Measurements from ENCODE around the gene SCD5.

The SCD5 gene

DNA sequence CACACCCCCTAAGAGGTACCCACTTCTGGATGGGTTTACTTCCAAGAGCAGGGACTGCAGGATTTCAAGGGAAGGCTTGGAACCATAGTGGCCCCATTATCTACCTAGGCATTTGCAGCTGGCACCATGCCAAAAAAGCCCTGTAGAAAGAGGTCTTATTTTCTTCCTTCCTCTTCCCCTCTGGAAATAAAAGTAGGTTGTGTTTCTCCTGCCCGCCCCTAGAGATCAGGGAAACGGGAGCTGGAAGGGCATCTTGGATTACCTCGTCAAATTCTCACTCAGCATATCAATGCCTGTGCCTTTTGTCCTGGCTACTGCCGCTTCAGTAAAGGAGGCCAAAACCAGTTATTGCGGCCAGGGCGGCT is 1.6 kb downstream of the SCD5 start:
- DNase-seq (ENCODE audit: low spot score) = no peak

DNA sequence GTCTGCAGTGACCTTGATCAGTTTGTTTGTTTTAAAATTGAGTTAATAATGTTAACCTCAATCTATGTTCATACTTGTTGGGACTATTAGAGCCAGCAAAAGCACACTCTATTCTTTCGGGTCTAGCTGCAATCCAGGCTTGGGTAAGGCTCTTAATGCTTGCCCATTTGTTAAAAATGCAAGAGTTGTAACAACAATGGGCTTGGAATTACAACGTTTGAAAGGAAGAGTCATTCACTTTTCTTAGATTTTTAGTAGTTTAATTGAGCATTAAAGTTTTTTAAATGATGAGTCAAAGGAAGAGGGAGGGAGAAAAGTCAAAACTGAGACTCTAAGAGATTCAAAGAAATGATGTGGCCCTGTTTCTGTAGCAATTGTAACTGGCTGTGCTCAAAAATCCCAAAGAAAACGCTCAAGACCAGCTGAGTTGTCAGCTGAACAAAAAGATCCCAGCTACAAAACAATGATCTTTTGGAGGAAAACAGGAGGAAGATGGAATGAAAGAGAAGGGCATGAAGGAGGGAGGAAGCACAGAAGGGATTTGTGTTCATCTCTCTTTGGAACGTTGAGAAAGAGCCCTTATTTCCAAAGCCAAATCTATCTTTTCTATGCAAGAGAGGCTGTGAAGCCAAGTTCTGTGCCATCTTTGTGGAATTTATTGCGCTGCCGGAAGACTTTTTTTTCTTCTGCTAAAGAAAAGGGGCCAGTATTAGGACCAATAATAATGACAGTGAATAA is 5.5 kb downstream of the SCD5 start:
- no peak for DNase-seq (ENCODE audit: low spot score)

GRCh38 chr4:82791179-82791578 is 7.4 kb downstream of the SCD5 start:
- no peak for DNase-seq (ENCODE audit: low spot score)

DNA sequence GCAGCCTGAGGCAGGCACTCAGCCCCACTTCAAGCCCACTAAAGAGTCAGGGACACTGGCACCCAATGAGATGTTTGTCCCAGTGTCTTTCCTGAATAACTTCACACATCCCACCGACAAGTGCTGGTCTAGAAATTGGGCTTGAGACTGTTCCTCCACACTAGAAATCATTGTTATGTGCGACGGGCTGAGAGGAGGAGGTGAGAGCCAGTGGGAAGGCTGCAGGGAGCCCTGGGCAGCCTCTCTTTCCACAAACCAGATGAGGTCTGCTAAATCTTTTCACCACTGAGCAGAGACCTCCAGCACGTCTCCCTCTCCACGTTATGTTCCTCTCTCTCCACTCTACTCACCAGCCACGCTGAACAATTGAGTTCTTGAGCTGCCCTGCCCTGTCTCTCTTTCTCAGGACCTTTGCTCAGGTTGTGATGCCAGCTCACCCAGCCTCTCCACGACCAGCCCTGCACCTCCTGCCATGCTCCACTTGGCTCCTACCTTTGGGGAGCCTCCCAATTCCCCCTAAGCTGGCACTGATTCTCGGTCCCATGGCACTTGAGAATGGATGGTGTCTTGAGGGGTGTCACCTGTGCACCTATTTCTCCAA is 8.4 kb downstream of the SCD5 start:
- no peak for DNase-seq (ENCODE audit: low spot score)

GRCh38 chr4:82789025-82789776 is 9.4 kb downstream of the SCD5 start:
- no peak for DNase-seq (ENCODE audit: low spot score)

GRCh38 chr4:82787342-82787741 is 11.3 kb downstream of the SCD5 start:
- no peak for DNase-seq (ENCODE audit: low spot score)

DNA sequence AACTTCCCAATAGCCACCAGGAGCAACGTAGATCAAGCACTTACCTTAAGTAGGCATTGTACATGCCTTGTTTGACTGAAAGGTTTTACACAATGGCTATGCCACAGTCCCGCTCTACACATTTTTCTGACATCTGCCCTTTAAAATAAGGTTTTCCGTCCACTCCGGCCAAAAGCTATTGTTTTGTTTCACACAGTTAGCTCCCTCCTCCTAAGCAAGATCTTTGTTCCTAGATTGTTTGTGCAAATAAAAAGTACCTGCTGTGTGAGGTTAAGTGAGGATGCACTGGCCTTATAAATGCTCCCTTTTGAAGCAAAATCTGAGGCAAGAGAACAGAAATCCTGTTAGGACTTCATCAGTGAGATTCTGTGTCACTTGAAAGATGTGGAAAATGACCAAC is 11.8 kb downstream of the SCD5 start:
- no peak for DNase-seq (ENCODE audit: low spot score)

DNA sequence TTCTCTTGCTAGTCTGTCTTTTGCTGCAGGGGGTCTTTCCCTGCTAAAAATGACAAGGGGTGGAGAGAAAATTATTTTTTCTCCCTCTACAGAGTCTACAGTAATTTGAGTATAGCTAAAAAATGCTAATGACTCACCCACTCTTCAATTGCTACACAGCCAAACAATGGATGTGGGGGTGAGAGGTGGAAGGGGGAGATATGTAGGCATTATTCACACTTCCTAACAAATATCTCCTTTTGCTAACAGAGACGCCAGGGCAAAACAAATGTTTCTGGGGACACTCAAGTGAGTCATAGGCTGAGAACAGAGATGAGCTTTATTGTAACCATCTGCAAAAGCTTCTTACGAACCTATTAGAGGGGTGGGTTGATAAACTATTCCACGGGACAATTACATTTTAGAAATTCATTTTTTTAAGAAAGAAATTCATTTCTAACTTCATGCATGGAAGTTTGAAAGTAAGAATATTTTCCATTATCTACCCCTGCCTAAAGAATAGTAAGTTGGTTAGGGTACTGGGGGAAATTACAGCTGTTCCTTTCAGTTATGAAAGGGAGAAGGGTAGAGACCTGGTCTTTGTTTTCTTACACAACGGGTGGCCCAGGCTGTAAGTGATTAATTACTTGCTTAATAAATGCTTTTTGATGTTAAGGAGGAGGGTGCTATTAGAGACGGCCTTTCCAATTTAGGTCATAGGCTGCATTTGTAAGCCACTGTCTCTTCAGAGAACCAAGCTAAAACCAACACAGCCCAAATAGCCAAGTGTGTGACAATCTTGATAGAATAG is 12.8 kb downstream of the SCD5 start:
- no peak for DNase-seq (ENCODE audit: low spot score)

GRCh38 chr4:82784681-82785610 is 13.7 kb downstream of the SCD5 start:
- DNase-seq (ENCODE audit: low spot score) = no peak

- no peak for DNase-seq (ENCODE audit: low spot score)
Measured at GRCh38 chr4:82782626-82783345, 15.8 kb downstream of the SCD5 start.

DNA sequence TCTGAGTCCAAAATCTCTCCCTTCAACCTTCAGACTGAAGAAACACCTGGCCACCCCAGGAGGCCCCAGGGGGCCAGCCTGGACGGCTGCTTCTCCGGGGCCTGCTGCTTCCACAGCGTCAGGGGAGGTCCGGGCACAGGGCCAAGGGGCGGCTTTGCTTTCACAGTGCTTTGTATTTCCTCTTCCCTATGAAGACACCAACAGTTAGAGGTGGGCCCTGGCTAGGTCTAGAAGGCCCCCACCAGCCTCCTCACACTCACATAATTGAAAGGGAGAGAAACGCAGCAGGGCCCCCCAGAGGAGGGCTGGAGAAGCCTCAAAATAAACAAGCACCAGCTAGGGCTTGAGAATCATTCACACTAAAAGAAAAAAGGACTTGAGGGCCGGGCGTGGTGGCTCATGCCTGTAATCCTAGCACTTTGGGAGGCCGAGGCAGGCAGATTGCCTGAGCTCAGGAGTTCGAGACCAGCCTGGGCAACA is 17.8 kb downstream of the SCD5 start:
- no peak for DNase-seq (ENCODE audit: low spot score)

DNA sequence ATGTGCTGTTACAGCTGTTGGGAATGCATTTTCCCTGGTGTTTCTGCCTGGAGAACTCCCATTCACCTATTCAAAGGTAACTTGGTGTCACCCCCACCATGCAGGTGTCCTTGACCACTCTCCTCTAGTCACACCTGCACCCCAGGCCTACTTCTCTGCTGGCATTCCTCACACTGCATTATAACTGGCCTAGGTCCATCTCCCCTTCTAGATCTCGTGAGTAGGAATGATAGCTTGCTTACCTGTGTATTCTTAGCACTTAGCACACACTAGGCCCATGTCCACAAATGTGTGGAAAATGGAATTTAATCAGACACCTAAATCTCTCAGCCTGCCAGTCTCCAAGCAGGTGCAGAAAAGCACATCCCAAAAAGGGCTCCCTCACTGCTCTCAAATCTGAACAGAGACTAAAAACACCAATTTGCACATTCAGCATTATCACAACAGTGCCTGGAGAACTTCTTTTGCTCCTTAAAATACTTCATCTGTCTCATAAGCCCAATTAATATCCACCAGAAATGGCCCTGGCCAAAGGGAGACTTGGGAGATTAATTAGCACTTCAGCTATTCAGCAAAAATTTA is 18.3 kb downstream of the SCD5 start:
- no peak for DNase-seq (ENCODE audit: low spot score)

- DNase-seq (ENCODE audit: low spot score) = no peak
Measured at GRCh38 chr4:82779032-82779431, 19.6 kb downstream of the SCD5 start.

- DNase-seq (ENCODE audit: low spot score) = no peak
Measured at GRCh38 chr4:82777857-82778525, 20.6 kb downstream of the SCD5 start.

DNA sequence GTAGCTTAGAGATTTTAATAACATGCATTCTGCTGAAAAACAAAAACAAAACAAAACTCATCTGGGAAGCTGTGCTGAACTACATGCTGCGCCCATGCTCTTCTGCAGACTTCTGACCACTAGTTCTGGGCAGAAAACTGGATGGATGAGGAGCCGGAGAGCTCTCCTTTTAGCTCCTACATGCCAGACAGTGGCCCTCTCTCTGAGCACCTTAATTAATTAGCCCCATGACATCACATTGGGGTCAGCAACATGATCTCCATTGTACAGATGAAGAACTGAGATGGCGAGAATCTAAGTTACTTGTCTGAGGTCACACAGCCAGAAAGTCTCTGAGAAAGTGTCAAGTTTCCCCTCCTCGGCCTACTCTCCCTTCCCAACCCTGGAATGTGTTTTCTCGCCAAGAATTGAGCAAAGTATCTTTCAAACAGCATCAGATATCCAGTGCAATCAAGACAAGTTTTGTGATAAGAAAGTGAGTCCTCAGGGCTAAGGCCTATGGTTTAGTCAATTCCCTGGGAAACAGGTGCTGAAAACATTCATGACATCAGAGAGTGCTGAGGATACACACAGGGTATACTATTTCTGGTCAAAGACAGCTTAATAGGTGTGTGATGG is 21.6 kb downstream of the SCD5 start:
- DNase-seq (ENCODE audit: low spot score) = no peak

- DNase-seq (ENCODE audit: low spot score) = no peak
Measured at GRCh38 chr4:82775243-82775642, 23.4 kb downstream of the SCD5 start.

DNA sequence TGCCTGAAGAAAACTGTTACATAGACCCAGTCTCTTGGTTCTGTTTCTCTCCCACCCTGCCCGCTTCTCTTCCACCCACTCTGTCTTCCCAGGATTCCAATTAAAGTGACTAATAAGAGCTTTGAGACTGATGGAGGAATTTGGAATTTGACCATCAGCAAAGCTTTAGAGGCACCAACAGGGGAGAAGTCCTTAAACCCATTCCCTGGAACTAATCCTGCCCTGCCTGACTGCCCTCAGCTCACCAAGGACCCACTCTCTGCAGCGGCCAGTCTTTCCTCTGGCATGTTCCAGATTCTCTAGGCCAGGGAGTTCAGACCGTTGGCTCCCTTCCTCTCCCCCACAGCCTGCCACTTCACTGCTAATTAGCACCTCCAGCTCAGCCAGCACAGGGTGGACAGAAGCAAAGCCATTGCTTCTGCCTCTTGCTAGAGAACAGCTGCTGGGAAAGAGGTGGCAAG is 23.9 kb downstream of the SCD5 start:
- DNase-seq (ENCODE audit: low spot score) = no peak

GRCh38 chr4:82773057-82773456 is 25.5 kb downstream of the SCD5 start:
- DNase-seq (ENCODE audit: low spot score) = no peak

DNA sequence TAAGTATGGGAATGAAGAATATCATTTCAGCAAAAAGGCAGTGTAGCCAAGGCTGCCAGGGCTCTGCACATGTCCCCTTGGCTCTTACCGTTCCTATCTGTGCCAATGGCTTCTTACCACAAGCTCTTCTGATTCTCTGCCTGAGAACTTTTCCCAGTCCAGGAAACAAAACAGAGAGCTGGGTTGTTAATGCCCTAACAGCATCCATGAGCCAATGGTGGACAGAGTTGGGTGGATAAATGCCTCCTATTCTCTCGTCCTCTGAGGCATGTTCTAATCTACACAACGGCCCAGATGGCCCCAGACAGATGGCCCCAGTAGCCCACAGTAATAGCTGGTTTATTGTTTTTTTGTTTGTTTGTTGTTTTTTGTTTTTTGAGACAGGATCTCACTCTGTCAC is 28.0 kb downstream of the SCD5 start:
- DNase-seq (ENCODE audit: low spot score) = no peak
